ENCODE measurements around the gene FBXL20. TPM values are rescaled to one million over a fixed set of nuclear protein-coding genes. Genes with fewer than 3 reads are reported as not detected.
"Not testable (repeated sequence)": the region's sequence is repeated elsewhere in the genome, so short reads cannot be mapped to it uniquely, and the experiment has no call there.

The FBXL20 gene, protein sequence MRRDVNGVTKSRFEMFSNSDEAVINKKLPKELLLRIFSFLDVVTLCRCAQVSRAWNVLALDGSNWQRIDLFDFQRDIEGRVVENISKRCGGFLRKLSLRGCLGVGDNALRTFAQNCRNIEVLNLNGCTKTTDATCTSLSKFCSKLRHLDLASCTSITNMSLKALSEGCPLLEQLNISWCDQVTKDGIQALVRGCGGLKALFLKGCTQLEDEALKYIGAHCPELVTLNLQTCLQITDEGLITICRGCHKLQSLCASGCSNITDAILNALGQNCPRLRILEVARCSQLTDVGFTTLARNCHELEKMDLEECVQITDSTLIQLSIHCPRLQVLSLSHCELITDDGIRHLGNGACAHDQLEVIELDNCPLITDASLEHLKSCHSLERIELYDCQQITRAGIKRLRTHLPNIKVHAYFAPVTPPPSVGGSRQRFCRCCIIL
- 8.3 TPM for polyA plus RNA-seq (2013, experiment 1 of 2; ENCODE audit: insufficient read length)
- 8.0 TPM for polyA plus RNA-seq (2013, experiment 2 of 2; ENCODE audit: insufficient read length)

GRCh38 chr17:39401412-39402243 lies at the start of gene FBXL20:
Gene FBXL20 (minus strand): TSS chr17:39401626. CDS start chr17:39401402, 224 bp downstream.
- peak; percentile 91 for DNase-seq

- DNase-seq: peak; percentile 99
These were observed 49.6 kb upstream of the FBXL20 start, which contains the start of gene MED1 for GRCh38 chr17:39450847-39451581. Gene MED1 (minus strand): TSS chr17:39451263. CDS start chr17:39451062, 201 bp downstream.

GRCh38 chr17:39450051-39450450 lies 48.6 kb upstream of the FBXL20 start:
- no peak for DNase-seq

GRCh38 chr17:39447561-39447960 lies 46.1 kb upstream of the FBXL20 start:
- DNase-seq: no peak

- DNase-seq: no peak
These were observed 41.9 kb upstream of the FBXL20 start for GRCh38 chr17:39443326-39443725.

DNA sequence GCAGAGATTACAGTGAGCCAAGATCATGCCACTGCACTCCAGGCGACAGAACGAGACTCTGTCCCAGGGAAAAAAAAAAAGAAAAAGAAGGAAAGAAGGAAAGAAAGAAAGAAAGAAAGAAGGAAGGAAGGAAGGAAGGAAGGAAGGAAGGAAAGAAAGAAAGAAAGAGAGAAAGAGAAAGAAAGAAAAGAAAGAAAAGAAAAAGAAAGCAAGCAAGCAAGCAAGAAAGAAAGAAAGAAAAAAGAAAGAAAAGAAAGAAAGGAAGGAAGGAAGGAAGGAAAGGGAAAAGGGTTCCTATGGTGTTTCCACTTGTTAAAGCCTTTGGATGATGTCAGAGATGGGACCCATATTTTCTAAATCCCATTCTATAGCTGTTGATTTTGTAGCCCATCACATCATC lies 38.4 kb upstream of the FBXL20 start:
- not testable (repeated sequence) for DNase-seq

- DNase-seq: no peak
These were observed 28.2 kb upstream of the FBXL20 start for GRCh38 chr17:39429600-39429999.

- no peak for DNase-seq
These were observed 14.7 kb upstream of the FBXL20 start for GRCh38 chr17:39416141-39416540.

DNA sequence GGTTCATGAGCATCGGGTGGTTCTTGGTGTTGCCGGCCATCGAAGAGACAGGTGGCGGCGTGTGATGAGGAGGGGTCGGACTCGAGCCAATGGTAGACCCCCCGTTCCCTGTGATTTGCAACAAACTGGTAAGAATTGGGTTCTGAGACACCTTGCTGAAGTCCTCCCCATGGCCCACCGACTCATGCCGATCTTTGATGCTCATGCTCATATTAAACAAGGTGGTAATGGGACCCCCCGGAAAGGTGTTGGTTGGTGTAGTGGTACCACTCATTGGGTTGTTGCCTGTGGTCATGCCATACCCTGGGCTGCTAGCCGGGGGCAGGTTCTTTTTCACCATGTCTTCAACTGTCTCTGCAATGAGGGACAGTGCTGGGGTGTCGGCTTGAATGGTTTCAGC lies 8.9 kb upstream of the FBXL20 start:
- no peak for DNase-seq

DNA sequence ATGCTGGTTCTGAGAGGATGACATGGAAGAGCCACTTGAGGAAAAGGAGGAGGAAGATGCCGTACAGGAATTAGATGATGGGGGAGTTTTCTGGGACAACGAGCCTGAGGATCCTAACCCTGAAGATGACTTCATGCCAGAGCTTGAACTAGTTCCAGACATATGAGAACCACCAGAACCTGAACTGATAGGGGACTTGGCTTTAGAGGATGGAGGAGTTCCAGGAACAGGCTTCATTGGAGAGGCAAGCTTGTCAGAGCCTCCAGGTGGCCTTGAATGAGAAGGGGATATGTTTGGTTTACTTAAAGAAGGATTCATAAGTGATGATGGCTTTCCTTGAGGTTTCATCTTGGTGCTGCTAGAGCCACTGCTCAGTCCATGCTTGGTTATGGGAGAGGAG lies 6.9 kb upstream of the FBXL20 start:
- DNase-seq: no peak

- DNase-seq: no peak
These were observed 5.5 kb upstream of the FBXL20 start for GRCh38 chr17:39406951-39407350.

DNA sequence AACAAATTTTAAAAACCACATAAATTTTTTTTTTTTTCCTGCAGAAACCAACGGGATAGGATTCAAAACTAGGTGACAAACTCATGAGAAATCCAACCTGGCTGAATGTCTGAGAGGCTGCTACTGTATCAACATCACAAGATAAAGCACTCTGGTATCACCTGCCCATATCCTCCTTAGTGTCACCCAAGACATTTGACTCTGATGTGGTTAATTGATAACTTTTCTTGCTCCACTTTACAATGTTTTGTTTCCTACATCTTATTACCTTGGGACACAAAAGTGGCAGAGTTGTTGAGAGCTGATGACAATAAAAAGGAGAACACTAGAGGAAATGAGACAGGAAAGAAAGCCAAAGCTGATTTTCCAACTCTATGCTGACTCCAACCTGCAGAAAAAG lies 4.0 kb upstream of the FBXL20 start:
- DNase-seq: no peak

DNA sequence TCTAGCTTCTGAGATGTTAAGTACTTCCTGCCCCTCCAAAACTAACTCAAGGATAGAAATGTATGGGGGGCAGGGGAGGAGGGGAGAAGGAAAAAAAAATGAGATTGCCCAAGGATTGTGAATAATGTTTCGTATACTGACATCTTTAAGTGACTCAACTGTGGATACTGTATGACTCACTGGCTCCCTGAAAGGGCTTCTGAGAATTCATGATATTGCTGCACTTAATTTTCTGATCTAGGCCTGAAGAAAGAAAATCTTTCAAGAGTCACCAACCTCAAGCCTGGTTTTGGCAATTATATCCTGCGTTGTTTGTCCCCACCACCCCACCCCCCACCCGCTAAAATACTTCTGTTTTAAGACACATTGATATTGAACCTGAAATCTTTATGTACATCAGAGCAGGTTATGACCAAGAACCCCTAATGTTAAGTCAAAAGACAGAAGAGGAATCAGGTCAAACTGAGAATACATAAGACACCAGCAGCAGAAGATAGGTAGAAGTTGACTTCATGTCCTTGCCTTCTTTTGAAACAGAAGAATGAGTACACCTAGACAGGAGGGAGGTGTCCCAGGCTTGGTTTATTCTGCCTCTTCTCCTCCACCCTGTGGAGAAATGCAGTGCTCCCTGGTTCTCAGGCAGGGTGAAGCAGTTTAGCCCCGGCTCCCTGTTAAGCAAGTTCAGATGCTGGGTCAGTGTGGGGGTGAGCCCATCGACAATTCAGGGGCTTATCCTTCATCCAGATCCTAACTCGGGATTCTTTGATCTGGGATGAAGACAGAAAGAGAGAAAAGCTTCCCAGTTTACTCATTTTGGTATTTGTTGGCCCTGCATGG lies 3.3 kb upstream of the FBXL20 start:
- peak; percentile 92 for DNase-seq

GRCh38 chr17:39402890-39403605 lies 1.6 kb upstream of the FBXL20 start:
- DNase-seq: no peak

DNA sequence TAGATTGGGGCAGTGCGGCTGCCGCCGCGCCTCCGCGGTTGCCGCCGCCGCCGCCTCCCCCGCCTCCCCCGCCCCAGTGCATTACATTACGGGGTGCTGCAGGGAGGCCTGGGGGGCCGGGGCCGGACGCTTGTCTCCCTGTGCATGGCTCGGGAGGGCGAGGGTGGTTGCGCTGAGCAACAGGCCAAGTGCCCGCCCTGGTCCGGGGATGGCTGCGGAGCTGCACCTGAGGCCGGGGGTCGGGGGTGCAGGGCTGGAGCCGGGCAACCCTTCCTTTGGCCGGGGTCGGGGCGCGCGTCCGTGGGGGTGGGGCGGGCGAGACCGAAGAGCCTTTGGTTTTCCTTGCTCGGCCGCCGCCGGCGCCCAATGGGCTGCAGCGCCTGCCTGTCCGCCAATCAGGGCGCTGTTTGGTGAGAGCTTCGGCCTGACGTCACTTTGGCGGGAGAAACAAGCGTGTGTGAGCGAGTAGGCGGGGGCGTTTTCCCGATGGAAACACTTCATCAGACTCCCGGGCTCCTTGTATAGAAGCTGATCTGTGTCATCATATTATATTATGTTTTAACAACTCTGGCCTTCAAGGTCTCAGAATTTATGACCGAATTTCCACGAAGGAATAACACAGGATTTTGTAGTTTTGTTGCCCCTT lies 941 bp upstream of the FBXL20 start:
- DNase-seq: peak; percentile 94

GRCh38 chr17:39400547-39401411 lies 647 bp downstream of the FBXL20 start:
- DNase-seq: no peak

- no peak for DNase-seq
These were observed 1.6 kb downstream of the FBXL20 start for GRCh38 chr17:39399791-39400190.

DNA sequence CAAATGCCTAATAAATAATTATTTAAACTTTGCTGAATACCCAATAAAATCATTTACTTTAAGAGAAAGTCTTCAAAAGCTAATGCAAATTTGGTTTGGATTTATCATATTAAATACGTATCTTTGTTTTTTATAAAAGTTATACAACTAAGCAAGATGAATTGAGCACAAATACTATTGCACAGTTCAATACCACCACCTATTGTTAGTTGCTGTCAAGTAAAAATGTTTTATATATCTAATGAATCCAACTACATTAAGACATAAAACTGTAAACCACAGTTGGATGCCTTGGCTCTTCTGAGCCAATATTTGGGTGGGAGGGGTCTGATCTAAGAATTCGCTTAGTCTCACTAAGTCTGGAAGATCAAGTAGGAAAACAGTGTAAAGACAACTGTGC lies 7.7 kb downstream of the FBXL20 start:
- no peak for DNase-seq

DNA sequence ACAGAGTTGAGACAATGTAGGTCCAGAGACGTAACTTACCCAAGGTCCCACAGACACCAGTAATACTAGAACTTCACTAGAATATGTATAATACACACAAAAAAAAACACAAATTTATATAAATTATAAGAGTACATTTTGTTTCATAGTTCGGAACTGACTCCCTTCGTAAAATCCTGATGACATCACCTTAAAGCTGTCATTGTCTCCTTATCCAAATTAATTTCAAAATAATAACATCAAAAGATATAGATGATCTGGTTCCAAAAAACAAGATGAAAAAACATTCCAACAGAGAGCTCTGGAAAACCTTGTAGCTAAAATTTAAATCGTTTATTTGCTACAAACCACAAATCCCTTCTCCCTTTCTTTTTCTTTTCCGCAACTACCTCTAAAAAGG lies 10.0 kb downstream of the FBXL20 start:
- no peak for DNase-seq

Measured in fibroblast of skin of abdomen (primary cell).